Endothelial cell of hepatic sinusoid (primary cell): ENCODE results near the gene ZNF562.

Experiments
- in situ Hi-C: cut with HindIII; loops from 2 replicates; pipeline ENCODE4 v1.10.0; 2017; ENCODE audit warnings: low sequenced_read_pairs

ZNF562 gene

GRCh38 chr19:9645472-9645871 lies 29.4 kb downstream of the ZNF562 start:
- in situ Hi-C loops, result no loop called here

GRCh38 chr19:9644472-9644871 lies 30.4 kb downstream of the ZNF562 start:
- in situ Hi-C loops, result no loop called here

- in situ Hi-C loops, result no loop called here
Observed at GRCh38 chr19:9641810-9642209, 33.1 kb downstream of the ZNF562 start.

- in situ Hi-C loops, result no loop called here
Observed at GRCh38 chr19:9640956-9641355, 33.9 kb downstream of the ZNF562 start.

GRCh38 chr19:9636018-9636417 lies 38.9 kb downstream of the ZNF562 start:
- in situ Hi-C loops, result no loop called here

- in situ Hi-C loops, result loop anchor here (5.0 kb wide), 1 partner anchor 169 kb away; no protein-coding TSS in a partner anchor
Observed at GRCh38 chr19:9627856-9628255, 47.0 kb downstream of the ZNF562 start.

GRCh38 chr19:9622531-9622930 lies 52.4 kb downstream of the ZNF562 start:
- in situ Hi-C loops, result no loop called here

GRCh38 chr19:9621156-9622037 lies 53.5 kb downstream of the ZNF562 start, which contains the start of gene ZNF561:
Gene ZNF561 (minus strand): TSS chr19:9621232. CDS start chr19:9619456, 1,776 bp downstream.
- in situ Hi-C loops, result no loop called here

- in situ Hi-C loops, result no loop called here
Observed at GRCh38 chr19:9620842-9621155, 54.1 kb downstream of the ZNF562 start.

GRCh38 chr19:9615844-9616243 lies 59.1 kb downstream of the ZNF562 start:
- in situ Hi-C loops, result no loop called here

GRCh38 chr19:9610484-9611113 lies 64.3 kb downstream of the ZNF562 start:
- in situ Hi-C loops, result no loop called here

GRCh38 chr19:9608912-9609311 lies 66.0 kb downstream of the ZNF562 start:
- in situ Hi-C loops, result no loop called here

GRCh38 chr19:9597027-9597426 lies 77.9 kb downstream of the ZNF562 start:
- in situ Hi-C loops, result no loop called here
